Ectodermal cell (in vitro differentiated cells): ENCODE data around the gene ZNF678.
"Not testable (repeated sequence)": the region's sequence is repeated elsewhere in the genome, so short reads cannot be mapped to it uniquely, and the experiment has no call there.

ENCODE experiments used
- H3K27ac ChIP-seq: 2 replicates; pipeline ENCODE4 v1.7.0; 2013; ENCODE audit warnings: mild to moderate bottlenecking, low read depth, low read length; ENCODE audit not compliant: insufficient read depth, poor library complexity, severe bottlenecking
- H3K27me3 ChIP-seq: 2 replicates; pipeline ENCODE4 v1.7.0; 2013; ENCODE audit warnings: mild to moderate bottlenecking, low read length; ENCODE audit not compliant: insufficient read depth, control insufficient read depth, poor library complexity, severe bottlenecking
- H3K36me3 ChIP-seq: one replicate; pipeline ENCODE4 v1.7.0; 2013; ENCODE audit warnings: low read length; ENCODE audit not compliant: control insufficient read depth, insufficient read depth
- H3K4me1 ChIP-seq: one replicate; pipeline ENCODE4 v1.7.0; 2013; ENCODE audit warnings: low read length; ENCODE audit not compliant: control insufficient read depth, insufficient read depth
- H3K4me3 ChIP-seq: 2 replicates; pipeline ENCODE4 v1.7.0; 2013; ENCODE audit warnings: low read depth, low read length, control low read depth; ENCODE audit not compliant: insufficient read depth
- H3K9me3 ChIP-seq: 2 replicates; pipeline ENCODE4 v1.7.0; 2013; ENCODE audit warnings: mild to moderate bottlenecking, low read length, moderate library complexity; ENCODE audit not compliant: control insufficient read depth
- WGBS, 2 experiments: methylation state at CpG; one replicate each; pipeline ENCODE4 v1.1.7; 2013; ENCODE audit warnings: missing lambda C conversion rate in 2 of 2; 5-methylcytosine and 5-hydroxymethylcytosine counted together

The ZNF678 gene

DNA sequence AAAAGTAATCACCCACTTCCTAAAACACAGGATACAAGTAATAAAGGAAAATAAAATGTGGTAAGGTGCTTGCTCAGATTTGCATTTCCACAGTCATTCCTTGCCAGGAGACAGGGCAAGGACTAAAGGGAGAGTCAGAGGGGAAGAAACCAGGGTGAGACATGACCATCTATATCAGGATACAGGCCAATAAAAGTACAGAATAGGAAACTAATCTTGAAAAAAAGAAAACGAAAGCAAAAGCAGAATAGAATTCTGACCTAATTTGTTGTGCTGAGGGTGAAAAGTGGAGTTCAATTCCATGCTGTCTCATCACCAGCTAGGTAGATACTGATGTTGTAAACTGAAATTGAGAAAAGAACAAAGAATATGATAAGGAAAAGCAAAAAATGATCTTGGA, 144.5 kb downstream of the ZNF678 start:
- Histone ChIP-seq H3K36me3 (no peaks in the 10 kb centered on the region), H3K4me3 (no peak overlapping the region), H3K9me3 (no peaks in the 10 kb centered on the region), H3K27ac (no peak overlapping the region), H3K4me1 (no peaks in the 10 kb centered on the region), H3K27me3 (no peaks in the 10 kb centered on the region)
- WGBS, 2 experiments, result 78 to 79% methylated on average over 1 of the region's 1 CpG

GRCh38 chr1:227709451-227709850, 146.1 kb downstream of the ZNF678 start:
- no peaks in the 10 kb centered on the region for H3K36me3 ChIP-seq
- H3K9me3 ChIP-seq, result no peaks in the 10 kb centered on the region
- 64 to 75% methylated on average over 1 of the region's 1 CpG for WGBS, 2 experiments
- H3K4me3 ChIP-seq, result no peak overlapping the region
- H3K27ac ChIP-seq, result no peak overlapping the region
- H3K27me3 ChIP-seq, result no peaks in the 10 kb centered on the region
- H3K4me1 ChIP-seq, result no peaks in the 10 kb centered on the region

GRCh38 chr1:227710474-227710873, 147.1 kb downstream of the ZNF678 start:
- H3K9me3 ChIP-seq, H3K4me1 ChIP-seq, H3K27ac ChIP-seq, H3K4me3 ChIP-seq, H3K36me3 ChIP-seq, H3K27me3 ChIP-seq: not testable (repeated sequence)
- 92 to 93% methylated on average over 19 to 21 of the region's 24 CpGs for WGBS, 2 experiments

GRCh38 chr1:227712648-227713047, 149.3 kb downstream of the ZNF678 start:
- no peaks in the 10 kb centered on the region for H3K4me1 ChIP-seq
- H3K27ac ChIP-seq, result no peak overlapping the region
- H3K36me3 ChIP-seq, result no peaks in the 10 kb centered on the region
- H3K27me3 ChIP-seq, result no peaks in the 10 kb centered on the region
- no peaks in the 10 kb centered on the region for H3K9me3 ChIP-seq
- H3K4me3 ChIP-seq, result no peak overlapping the region

- Histone ChIP-seq H3K27me3 (no peaks in the 10 kb centered on the region), H3K36me3 (no peaks in the 10 kb centered on the region), H3K9me3 (no peaks in the 10 kb centered on the region), H3K4me3 (no peak overlapping the region), H3K27ac (no peak overlapping the region), H3K4me1 (no peaks in the 10 kb centered on the region)
- 80 to 87% methylated on average over 1 to 2 of the region's 2 CpGs for WGBS, 2 experiments
These were observed 155.6 kb downstream of the ZNF678 start for GRCh38 chr1:227718932-227719331.

DNA sequence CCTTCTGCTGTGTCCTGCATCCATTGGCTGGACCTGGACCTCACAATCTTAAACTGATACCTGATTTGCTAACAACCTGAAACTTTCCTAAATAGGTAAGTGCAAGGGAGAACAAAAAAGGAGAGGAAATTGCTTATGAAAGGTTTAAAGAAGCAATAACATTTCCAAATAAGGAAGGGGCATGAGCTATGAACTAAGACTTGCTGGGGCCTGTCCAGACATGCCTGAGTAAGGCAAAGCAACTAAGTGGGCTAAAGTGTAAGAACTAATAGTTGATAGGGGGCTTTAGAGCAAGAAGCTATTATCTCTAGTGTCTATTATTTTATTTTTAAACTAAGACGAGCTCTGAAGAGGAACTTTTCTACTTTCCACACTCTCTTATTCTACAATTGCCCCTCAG, 160.1 kb downstream of the ZNF678 start:
- Histone ChIP-seq H3K9me3 (no peaks in the 10 kb centered on the region), H3K4me3 (no peak overlapping the region), H3K27me3 (no peaks in the 10 kb centered on the region), H3K27ac (no peak overlapping the region), H3K4me1 (no peaks in the 10 kb centered on the region), H3K36me3 (no peaks in the 10 kb centered on the region)
- 78 to 90% methylated on average over 1 of the region's 1 CpG for WGBS, 2 experiments

DNA sequence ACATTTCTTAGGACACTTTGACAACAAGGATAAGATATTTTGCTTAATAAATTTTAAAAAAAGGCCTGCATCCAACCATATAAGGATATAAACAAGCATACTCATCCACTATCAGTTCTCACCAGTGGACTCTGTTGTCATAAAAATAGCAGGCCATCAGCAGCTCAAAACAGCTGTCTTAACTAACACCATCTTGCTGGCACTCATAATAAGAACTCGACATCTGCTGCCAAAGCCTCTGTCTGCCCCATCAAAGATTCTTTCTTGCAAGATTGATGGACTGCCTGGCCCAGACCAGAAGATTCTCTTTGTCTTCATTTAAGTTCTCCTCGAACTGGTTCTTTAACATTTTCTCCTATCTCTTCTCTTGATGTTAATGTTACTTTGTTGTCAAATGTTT, 161.7 kb downstream of the ZNF678 start:
- peaks cover 12% of the 10 kb centered on the region for H3K4me1 ChIP-seq
- 71 to 92% methylated on average over 1 to 2 of the region's 2 CpGs for WGBS, 2 experiments
- H3K36me3 ChIP-seq, result no peaks in the 10 kb centered on the region
- H3K27ac ChIP-seq, result no peak overlapping the region
- no peak overlapping the region for H3K4me3 ChIP-seq
- no peaks in the 10 kb centered on the region for H3K9me3 ChIP-seq
- H3K27me3 ChIP-seq, result no peaks in the 10 kb centered on the region

GRCh38 chr1:227726318-227726717, 163.0 kb downstream of the ZNF678 start:
- no peak overlapping the region for H3K4me3 ChIP-seq
- no peaks in the 10 kb centered on the region for H3K9me3 ChIP-seq
- H3K4me1 ChIP-seq, result peaks cover 12% of the 10 kb centered on the region
- no peaks in the 10 kb centered on the region for H3K27me3 ChIP-seq
- H3K27ac ChIP-seq, result no peak overlapping the region
- no peaks in the 10 kb centered on the region for H3K36me3 ChIP-seq
- 89 to 90% methylated on average over 3 of the region's 3 CpGs for WGBS, 2 experiments
